Activated CD4-positive, alpha-beta T cell treated with anti-CD3 and anti-CD28 coated beads for 36 hours (primary cell): ENCODE data around the gene FAM83G. TPM values are rescaled to one million over a fixed set of nuclear protein-coding genes. Genes with fewer than 3 reads are reported as not detected.
"Not testable (repeated sequence)": the region's sequence is repeated elsewhere in the genome, so short reads cannot be mapped to it uniquely, and the experiment has no call there.

ENCODE experiments used
- ATAC-seq: fragments of 200-7000 bp; cut with Tn5 transposase; one replicate; pipeline ENCODE4 v1.10.0; 2021; ENCODE audit warnings: mild to moderate bottlenecking, moderate library complexity
- CTCF ChIA-PET: fragments of 350-600 bp; sonication (Branson Sonifier 250); formaldehyde crosslinking; loops from one replicate; lab custom pipeline; 2021; ENCODE audit warnings: antibody characterized with exemption; lab: Charles Lee
- POLR2A ChIA-PET: fragments of 350-600 bp; sonication (Branson Sonifier 250); formaldehyde crosslinking; loops from one replicate; lab custom pipeline; 2021; ENCODE audit warnings: antibody characterized with exemption, inconsistent platforms; lab: Charles Lee
- DNase-seq: peaks from one replicate; pipeline ENCODE4 v3.0.0-alpha.2; 2020
- H3K27ac Mint-ChIP-seq: one replicate; pipeline ENCODE4 v1.8.0; 2021; ENCODE audit warnings: mixed read lengths
- H3K27me3 Mint-ChIP-seq: one replicate; pipeline ENCODE4 v1.8.0; 2021; ENCODE audit warnings: mixed read lengths
- H3K36me3 Mint-ChIP-seq: one replicate; pipeline ENCODE4 v1.8.0; 2021; ENCODE audit warnings: low read depth, mixed read lengths
- H3K4me1 Mint-ChIP-seq: one replicate; pipeline ENCODE4 v1.8.0; 2021; ENCODE audit warnings: mixed read lengths
- H3K4me3 Mint-ChIP-seq: one replicate; pipeline ENCODE4 v1.8.0; 2021; ENCODE audit warnings: mild to moderate bottlenecking, moderate library complexity, mixed read lengths
- H3K9me3 Mint-ChIP-seq: one replicate; pipeline ENCODE4 v1.8.0; 2021; ENCODE audit warnings: low read depth, mixed read lengths
- intact Hi-C, 2 experiments: fragments of 100-400 bp; cut with DNase I in 1 of 2; cut with micrococcal nuclease in 1 of 2; formaldehyde crosslinking; loops; one replicate each; pipeline versions ENCODE4 v1.14.2 to v1.15.1; 2022 to 2024; cut with DNase I, micrococcal nuclease
- total RNA-seq, 2 experiments: library from RNA; stranded (reverse); gene quantifications; one replicate each; pipeline ENCODE4 v1.2.3, GENCODE V29; 2021

FAM83G gene
- total RNA-seq, 2 experiments from 2014 or later, result 11.1 to 14.3 TPM

GRCh38 chr17:18957831-18958230 is 46.7 kb downstream of the FAM83G start:
- Mint-ChIP-seq H3K36me3 (no peaks in the 10 kb centered on the region), H3K27ac (no peak overlapping the region), H3K4me3 (no peak overlapping the region), H3K27me3 (no peaks in the 10 kb centered on the region), H3K9me3 (no peaks in the 10 kb centered on the region), H3K4me1 (peaks cover 39% of the 10 kb centered on the region)
- ChIA-PET CTCF (interaction anchor here (1.1 to 1.6 kb wide), 5 partner anchors 14 to 332 kb away, joined by 3 to 4 read pairs (median 3); no protein-coding TSS in a partner anchor), POLR2A (interaction anchor here (0.6 to 0.9 kb wide), 2 partner anchors 45 to 57 kb away, joined by 3 to 5 read pairs; no protein-coding TSS in a partner anchor)
- intact Hi-C loops, result no loop called here
- ATAC-seq (no peak), DNase-seq (no peak)

GRCh38 chr17:18956581-18956980 is 48.0 kb downstream of the FAM83G start:
- CTCF ChIA-PET, result interaction anchor here (0.6 to 0.7 kb wide), 2 partner anchors 10 to 13 kb away, joined by 4 to 6 read pairs; no protein-coding TSS in a partner anchor
- intact Hi-C loops, result no loop called here
- no peaks in the 10 kb centered on the region for H3K36me3 Mint-ChIP-seq
- no peak overlapping the region for H3K4me3 Mint-ChIP-seq
- H3K27ac Mint-ChIP-seq, result no peak overlapping the region
- H3K27me3 Mint-ChIP-seq, result no peaks in the 10 kb centered on the region
- DNase-seq, result no peak
- POLR2A ChIA-PET, result interaction anchor here (0.6 kb wide), 1 partner anchor 96 kb away, joined by 3 read pairs; no protein-coding TSS in a partner anchor
- H3K4me1 Mint-ChIP-seq, result peaks cover 36% of the 10 kb centered on the region
- H3K9me3 Mint-ChIP-seq, result no peaks in the 10 kb centered on the region
- no peak for ATAC-seq

GRCh38 chr17:18956021-18956420 is 48.5 kb downstream of the FAM83G start:
- POLR2A ChIA-PET, result not testable (repeated sequence)
- CTCF ChIA-PET, result interaction anchor here (0.6 to 0.7 kb wide), 2 partner anchors 10 to 12 kb away, joined by 4 to 6 read pairs; no protein-coding TSS in a partner anchor

GRCh38 chr17:18955009-18955408 is 49.6 kb downstream of the FAM83G start:
- intact Hi-C loops, result no loop called here
- no peak overlapping the region for H3K4me3 Mint-ChIP-seq
- peaks cover 28% of the 10 kb centered on the region for H3K4me1 Mint-ChIP-seq
- H3K27ac Mint-ChIP-seq, result no peak overlapping the region
- POLR2A ChIA-PET, result no interaction called here
- CTCF ChIA-PET, result interaction anchor here (0.6 to 1.4 kb wide), 6 partner anchors 11 to 329 kb away, joined by 3 to 4 read pairs (median 3); no protein-coding TSS in a partner anchor
- no peaks in the 10 kb centered on the region for H3K9me3 Mint-ChIP-seq
- no peaks in the 10 kb centered on the region for H3K27me3 Mint-ChIP-seq
- ATAC-seq, result no peak
- H3K36me3 Mint-ChIP-seq, result no peaks in the 10 kb centered on the region
- no peak for DNase-seq

More at GRCh38 chr17:18956021-18956420, 48.5 kb downstream of the FAM83G start:
- H3K4me1 Mint-ChIP-seq, result peaks cover 34% of the 10 kb centered on the region
- ATAC-seq, H3K27me3 Mint-ChIP-seq, intact Hi-C loops, H3K9me3 Mint-ChIP-seq, DNase-seq, H3K36me3 Mint-ChIP-seq, H3K27ac Mint-ChIP-seq, H3K4me3 Mint-ChIP-seq: not testable (repeated sequence)

- DNase-seq, result no peak
- Mint-ChIP-seq H3K36me3 (no peaks in the 10 kb centered on the region), H3K4me3 (no peak overlapping the region), H3K9me3 (no peaks in the 10 kb centered on the region), H3K27me3 (no peaks in the 10 kb centered on the region), H3K27ac (no peak overlapping the region), H3K4me1 (peaks cover 28% of the 10 kb centered on the region)
- no peak for ATAC-seq
- ChIA-PET POLR2A (no interaction called here), CTCF (interaction anchor here (0.7 to 1.4 kb wide), 3 partner anchors 10 to 212 kb away, joined by 3 to 4 read pairs (median 3); no protein-coding TSS in a partner anchor)
- intact Hi-C loops, result no loop called here
Observed at GRCh38 chr17:18954321-18954720, 50.2 kb downstream of the FAM83G start.

- ATAC-seq, result no peak
- peaks cover 28% of the 10 kb centered on the region for H3K4me1 Mint-ChIP-seq
- intact Hi-C loops, result no loop called here
- H3K36me3 Mint-ChIP-seq, result no peaks in the 10 kb centered on the region
- no peak overlapping the region for H3K27ac Mint-ChIP-seq
- CTCF ChIA-PET, result interaction anchor here (0.5 kb wide), 1 partner anchor 31 kb away, joined by 3 read pairs; no protein-coding TSS in a partner anchor
- no peaks in the 10 kb centered on the region for H3K27me3 Mint-ChIP-seq
- POLR2A ChIA-PET, result no interaction called here
- H3K9me3 Mint-ChIP-seq, result no peaks in the 10 kb centered on the region
- no peak for DNase-seq
- H3K4me3 Mint-ChIP-seq, result no peak overlapping the region
Observed at GRCh38 chr17:18953231-18953728, 51.3 kb downstream of the FAM83G start.

GRCh38 chr17:18951941-18952842 is 52.4 kb downstream of the FAM83G start, which contains the start of gene SLC5A10:
SLC5A10 (plus strand) TSS chr17:18952165; CDS start chr17:18952206, 41 bp downstream.
- ATAC-seq, result no peak
- Mint-ChIP-seq H3K9me3 (no peaks in the 10 kb centered on the region), H3K4me3 (no peak within 1 kb of the TSS), H3K36me3 (no peaks in the 10 kb centered on the region), H3K4me1 (peaks cover 28% of the 10 kb centered on the region), H3K27me3 (no peaks in the 10 kb centered on the region), H3K27ac (no peak within 1 kb of the TSS)
- ChIA-PET POLR2A (no interaction called here), CTCF (interaction anchor here (0.5 to 0.7 kb wide), 2 partner anchors 9 to 30 kb away, joined by 3 read pairs; no protein-coding TSS in a partner anchor)
- intact Hi-C loops, result no loop called here
- no peak for DNase-seq

- H3K4me3 Mint-ChIP-seq, result no peak overlapping the region
- H3K27ac Mint-ChIP-seq, result no peak overlapping the region
- H3K4me1 Mint-ChIP-seq, result peaks cover 20% of the 10 kb centered on the region
- intact Hi-C loops, result no loop called here
- ChIA-PET POLR2A (no interaction called here), CTCF (interaction anchor here (0.9 kb wide), 1 partner anchor 10 kb away, joined by 3 read pairs; no protein-coding TSS in a partner anchor)
- no peak for ATAC-seq
- DNase-seq, result no peak
- no peaks in the 10 kb centered on the region for H3K27me3 Mint-ChIP-seq
- H3K36me3 Mint-ChIP-seq, result no peaks in the 10 kb centered on the region
- no peaks in the 10 kb centered on the region for H3K9me3 Mint-ChIP-seq
Observed at GRCh38 chr17:18950944-18951905, 53.3 kb downstream of the FAM83G start.

- Mint-ChIP-seq H3K9me3 (no peaks in the 10 kb centered on the region), H3K27ac (no peak overlapping the region), H3K4me1 (peaks cover 15% of the 10 kb centered on the region), H3K36me3 (no peaks in the 10 kb centered on the region), H3K27me3 (no peaks in the 10 kb centered on the region), H3K4me3 (no peak overlapping the region)
- DNase-seq (no peak), ATAC-seq (no peak)
- intact Hi-C loops, result no loop called here
- ChIA-PET CTCF (interaction anchor here (0.9 kb wide), 1 partner anchor 11 kb away, joined by 3 read pairs; no protein-coding TSS in a partner anchor), POLR2A (no interaction called here)
Observed at GRCh38 chr17:18950346-18950745, 54.2 kb downstream of the FAM83G start.

- H3K9me3 Mint-ChIP-seq, result no peaks in the 10 kb centered on the region
- H3K27me3 Mint-ChIP-seq, result no peaks in the 10 kb centered on the region
- no peaks in the 10 kb centered on the region for H3K36me3 Mint-ChIP-seq
- ATAC-seq (no peak), DNase-seq (no peak)
- POLR2A ChIA-PET, result no interaction called here
- CTCF ChIA-PET, result interaction anchor here (1.0 kb wide), 1 partner anchor 11 kb away, joined by 3 read pairs; no protein-coding TSS in a partner anchor
- H3K27ac Mint-ChIP-seq, result no peak overlapping the region
- H3K4me1 Mint-ChIP-seq, result peaks cover 11% of the 10 kb centered on the region
- H3K4me3 Mint-ChIP-seq, result no peak overlapping the region
- intact Hi-C loops, result loop anchor here in 1 of 2 experiments (10.0 kb wide), 1 partner anchor 45 kb away; no protein-coding TSS in a partner anchor
Observed at GRCh38 chr17:18949566-18949965, 55.0 kb downstream of the FAM83G start.
